NCI-H2196 treated with DMSO at 0.1 percent for 48 hours (cell line): Measurements from ENCODE around the gene LMNTD1.
"Not testable (repeated sequence)": the region's sequence is repeated elsewhere in the genome, so short reads cannot be mapped to it uniquely, and the experiment has no call there.

Experiments used
- DNase-seq: peaks from one replicate; lab custom pipeline; 2025; ENCODE audit not compliant: unreplicated experiment; lab: John Stamatoyannopoulos, UW

The LMNTD1 gene

DNA sequence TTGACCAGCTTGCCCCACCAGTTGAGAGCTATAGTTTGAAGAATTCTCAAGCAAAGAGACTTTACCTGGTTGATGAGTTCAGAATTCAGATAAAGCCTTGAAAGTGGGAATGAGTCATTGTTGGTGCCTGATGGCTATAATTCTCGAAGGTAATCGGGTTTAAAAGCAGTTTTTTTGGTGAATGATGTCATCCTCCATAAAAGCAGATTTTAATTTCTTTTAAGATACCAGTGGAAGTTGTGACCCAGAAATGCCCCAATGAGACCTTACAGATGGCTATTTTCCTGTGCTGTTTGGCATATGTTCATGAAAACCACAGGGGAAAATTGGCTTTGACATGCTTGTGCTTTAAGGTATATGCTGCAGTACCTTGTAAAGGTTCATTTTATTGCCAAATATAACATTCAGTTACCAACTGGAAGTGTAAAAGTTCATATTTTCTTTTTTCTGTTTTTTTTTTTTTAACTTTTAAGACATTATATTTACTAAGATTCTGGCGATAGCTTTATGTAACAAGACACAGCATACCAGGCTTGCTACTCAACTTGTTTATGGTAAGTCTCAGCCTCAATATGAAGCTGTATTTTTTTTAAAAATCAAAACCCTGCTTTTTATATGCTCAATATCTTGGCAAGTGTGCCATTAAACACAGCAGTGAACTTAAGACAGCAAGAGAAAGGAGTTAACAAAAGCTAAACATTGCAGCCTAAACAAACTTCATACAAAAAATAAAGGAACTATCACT, 119.3 kb downstream of the LMNTD1 start:
- DNase-seq: no peak

DNA sequence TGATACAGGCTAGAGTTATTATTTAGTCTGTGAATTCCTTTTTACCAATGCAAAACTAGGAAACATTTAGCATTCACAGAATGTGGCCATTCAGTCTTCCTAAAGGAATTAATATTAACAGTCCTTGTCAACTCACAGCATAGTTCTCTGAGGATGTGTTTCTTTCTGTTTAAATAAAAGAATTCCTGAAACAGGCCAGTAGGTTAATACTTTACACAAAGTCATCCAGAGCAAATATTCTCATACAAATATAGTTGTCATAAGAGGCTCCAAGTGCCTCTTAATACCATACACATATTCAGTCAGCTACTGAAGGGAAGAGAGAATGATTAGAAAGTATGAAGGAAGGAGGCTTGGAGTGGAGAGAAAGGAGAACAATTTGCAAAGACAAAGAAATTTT, 120.1 kb downstream of the LMNTD1 start:
- no peak for DNase-seq

DNA sequence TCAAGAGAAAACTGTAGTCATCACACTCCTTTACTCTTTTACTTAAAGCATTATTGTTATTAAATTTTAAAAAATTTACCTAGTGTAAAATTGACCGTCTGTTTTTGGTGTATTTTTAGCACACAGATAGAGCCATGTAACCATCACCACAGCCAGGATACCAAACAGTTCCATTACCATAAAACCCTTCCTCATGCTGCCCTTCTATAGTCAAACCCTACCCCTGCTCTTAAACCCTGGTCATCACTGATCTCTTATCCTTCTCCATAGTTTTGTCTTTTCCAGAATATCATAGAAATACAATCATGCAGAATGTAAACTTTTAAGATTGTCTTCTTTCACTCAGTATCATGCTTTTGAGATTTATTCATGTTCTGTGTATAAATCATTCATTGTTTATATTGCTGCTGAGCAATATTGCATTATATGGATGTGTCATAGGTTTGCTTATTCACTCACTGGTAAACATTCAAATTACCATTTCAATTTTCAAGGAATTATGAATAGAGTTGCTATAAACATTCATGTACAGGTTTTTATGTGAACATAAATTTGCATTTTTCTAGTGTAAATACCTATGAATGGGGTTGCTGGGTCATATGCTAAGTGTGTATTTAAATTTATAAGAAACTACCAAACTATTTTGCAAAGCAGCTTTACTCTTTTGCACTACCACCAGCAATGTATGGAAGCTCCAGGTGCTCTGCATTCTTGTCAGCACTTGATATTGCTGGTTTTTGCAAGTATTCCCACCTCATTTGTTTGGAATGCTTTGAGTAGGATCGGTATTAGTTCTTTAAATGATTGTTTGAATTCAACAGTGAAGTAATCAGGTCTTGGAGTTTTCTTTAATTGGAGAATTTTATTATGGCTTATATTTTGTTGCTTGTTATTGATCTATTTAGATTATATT, 125.5 kb downstream of the LMNTD1 start:
- no peak for DNase-seq

DNA sequence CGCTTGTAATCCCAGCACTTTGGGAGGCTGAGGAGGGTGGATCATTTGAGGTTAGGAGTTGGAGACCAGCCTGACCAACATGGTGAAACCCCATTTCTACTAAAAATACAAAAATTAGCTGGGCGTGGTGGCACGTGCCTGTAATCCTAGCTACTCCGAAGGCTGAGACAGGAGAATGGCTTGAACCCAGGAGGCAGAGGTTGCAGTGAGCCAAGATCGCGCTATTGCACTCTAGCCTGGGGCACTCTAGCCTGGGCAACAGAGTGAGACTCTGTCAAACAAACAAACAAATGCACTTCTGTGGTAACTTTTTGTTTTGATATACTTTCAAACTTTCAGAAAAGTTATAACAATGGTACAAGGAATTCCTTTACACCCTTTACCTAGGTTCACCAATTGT, 126.3 kb downstream of the LMNTD1 start:
- DNase-seq: not testable (repeated sequence)
